ENCODE results near the gene ANG.
A peak's percentile ranks its signal among the peaks of the same experiment; 100 is the strongest.

Gene ANG

DNA sequence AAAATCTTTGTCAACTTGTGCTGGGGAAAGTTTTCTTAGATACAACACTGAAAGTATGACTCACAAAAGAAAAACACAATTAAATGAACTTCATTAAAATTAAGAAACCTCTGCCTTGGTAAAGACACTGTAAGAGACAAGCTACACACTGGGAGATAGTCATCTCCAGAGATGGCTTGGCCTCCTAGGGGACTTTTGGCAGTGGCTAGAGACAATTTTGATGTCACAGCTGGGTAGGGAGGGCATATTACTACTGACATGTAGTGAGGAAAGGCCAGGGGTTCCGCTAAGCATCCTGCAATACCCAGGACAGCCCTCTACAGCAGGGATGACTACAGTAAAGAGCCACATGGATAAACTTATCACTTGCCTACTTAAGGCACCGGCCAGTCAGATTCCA, 12.9 kb upstream of the ANG start:
- H3K4me3 ChIP-seq (ENCODE audit: low read depth, low read length), result no peak overlapping the region

DNA sequence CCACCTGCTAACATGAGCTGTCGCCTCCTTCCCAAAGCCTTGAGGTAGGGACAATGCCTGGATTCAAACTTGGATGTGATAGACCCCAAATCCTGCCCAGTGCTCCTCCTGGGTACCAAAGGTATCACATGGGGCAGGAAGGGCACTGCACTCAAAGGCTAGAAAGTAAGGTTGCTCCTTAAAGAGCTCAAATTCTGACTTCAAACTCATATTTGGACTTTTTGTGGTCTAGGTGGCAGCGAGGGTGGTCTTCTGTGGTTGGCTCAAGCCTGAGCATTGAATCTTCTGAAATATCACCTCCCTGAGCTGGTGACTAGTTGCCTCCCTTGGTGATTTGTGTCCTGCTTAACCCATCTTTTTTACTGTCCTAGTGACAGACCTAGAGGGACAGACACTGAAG, 12.5 kb upstream of the ANG start:
- H3K4me3 ChIP-seq (ENCODE audit: low read depth, low read length), result no peak overlapping the region

- no peak overlapping the region for H3K4me3 ChIP-seq (ENCODE audit: low read depth, low read length)
Observed at GRCh38 chr14:20679907-20680306, 8.7 kb upstream of the ANG start.

- H3K4me3 ChIP-seq (ENCODE audit: low read depth, low read length), result peak overlapping the region; percentile 96
Observed at GRCh38 chr14:20680363-20680762, 8.2 kb upstream of the ANG start.

GRCh38 chr14:20680843-20681347, 7.7 kb upstream of the ANG start:
- H3K4me3 ChIP-seq (ENCODE audit: low read depth, low read length), result peak overlapping the region; percentile 96

DNA sequence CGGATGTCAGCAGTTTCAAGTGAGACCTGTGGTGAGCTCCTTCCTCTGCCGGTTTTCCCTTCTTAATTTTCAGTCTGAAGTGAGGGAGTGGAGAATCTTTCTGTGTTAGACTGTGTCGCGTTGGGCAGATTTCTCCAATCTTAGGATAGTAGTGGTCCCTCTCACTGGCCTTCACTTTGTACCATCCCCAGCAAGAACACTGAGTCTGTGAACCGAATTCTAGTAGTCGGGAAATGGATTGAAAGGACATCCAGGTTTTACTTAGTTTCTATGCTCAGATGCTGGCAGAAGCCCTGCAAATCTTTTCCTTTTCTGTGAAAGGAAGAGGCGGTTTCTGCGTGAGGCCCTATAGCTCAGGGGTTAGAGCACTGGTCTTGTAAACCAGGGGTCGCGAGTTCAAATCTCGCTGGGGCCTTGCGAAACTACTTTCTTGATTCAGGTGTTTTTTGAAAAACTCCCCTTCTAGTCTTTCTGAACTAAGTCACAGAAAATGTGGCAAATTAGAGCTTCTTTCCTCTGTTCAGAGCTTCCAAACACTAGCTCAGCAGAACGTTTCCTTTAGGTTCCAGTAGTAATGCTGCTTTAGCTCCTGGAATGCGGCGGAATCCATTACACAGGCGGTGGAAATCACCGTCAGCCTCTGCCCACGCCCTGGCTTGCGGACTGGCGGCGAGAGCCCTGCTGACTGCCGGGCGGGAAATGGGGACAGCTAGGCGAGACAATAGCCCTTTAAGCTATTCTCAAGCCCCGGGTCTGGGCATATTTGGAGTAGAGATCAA, 7.0 kb upstream of the ANG start:
- peak overlapping the region; percentile 96 for H3K4me3 ChIP-seq (ENCODE audit: low read depth, low read length)

DNA sequence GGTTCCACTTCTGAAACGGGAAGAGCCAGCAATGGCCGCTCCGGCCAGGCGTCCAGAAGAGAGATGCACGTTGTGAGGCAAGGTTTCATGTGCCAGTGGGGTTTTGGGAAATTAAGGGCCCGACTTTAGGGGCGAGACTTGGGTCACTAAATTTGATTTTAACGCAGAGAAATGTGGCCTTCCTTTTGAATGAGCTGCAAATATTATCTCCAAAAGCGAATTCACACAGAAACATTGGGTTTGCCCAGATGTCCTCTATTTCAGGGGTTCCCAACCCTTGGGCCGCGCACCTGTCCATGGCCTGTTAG, 6.5 kb upstream of the ANG start:
- peak overlapping the region; percentile 96 for H3K4me3 ChIP-seq (ENCODE audit: low read depth, low read length)

DNA sequence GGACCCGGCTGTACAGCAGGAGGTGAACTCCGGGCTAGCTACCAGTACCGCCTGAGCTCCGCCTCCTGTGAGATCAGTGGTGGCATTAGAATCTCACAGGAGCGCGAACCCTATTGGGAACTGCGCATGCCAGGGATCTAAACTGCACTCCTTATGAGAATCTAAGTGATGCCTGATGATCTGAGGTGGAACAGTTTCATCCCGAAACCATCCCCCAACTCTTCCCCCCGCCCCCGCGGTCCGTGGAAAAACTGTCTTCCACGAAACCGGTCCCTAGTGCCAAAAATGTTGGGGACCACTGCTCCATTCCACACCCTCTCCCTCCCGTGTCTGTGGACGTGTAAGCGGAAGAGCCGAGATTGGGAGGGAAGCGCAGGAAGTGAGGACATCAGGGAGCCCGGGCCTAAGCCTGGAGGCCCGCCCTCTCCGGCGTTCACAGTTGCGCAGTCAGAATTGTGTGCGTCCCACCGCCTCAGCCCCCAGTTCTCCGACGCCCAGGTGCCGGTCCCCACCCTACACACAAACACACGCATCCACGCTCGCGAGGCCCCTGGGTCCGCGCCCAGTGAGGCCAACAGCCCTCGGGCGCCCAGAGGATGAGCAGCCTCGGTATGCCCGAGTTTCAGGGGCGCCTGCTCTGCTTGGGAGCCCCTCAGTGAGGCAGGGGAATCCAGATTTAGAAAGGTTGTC, 6.0 kb upstream of the ANG start:
- H3K4me3 ChIP-seq (ENCODE audit: low read depth, low read length), result peak overlapping the region; percentile 96

GRCh38 chr14:20683125-20683890, 5.3 kb upstream of the ANG start:
- peak overlapping the region; percentile 96 for H3K4me3 ChIP-seq (ENCODE audit: low read depth, low read length)

DNA sequence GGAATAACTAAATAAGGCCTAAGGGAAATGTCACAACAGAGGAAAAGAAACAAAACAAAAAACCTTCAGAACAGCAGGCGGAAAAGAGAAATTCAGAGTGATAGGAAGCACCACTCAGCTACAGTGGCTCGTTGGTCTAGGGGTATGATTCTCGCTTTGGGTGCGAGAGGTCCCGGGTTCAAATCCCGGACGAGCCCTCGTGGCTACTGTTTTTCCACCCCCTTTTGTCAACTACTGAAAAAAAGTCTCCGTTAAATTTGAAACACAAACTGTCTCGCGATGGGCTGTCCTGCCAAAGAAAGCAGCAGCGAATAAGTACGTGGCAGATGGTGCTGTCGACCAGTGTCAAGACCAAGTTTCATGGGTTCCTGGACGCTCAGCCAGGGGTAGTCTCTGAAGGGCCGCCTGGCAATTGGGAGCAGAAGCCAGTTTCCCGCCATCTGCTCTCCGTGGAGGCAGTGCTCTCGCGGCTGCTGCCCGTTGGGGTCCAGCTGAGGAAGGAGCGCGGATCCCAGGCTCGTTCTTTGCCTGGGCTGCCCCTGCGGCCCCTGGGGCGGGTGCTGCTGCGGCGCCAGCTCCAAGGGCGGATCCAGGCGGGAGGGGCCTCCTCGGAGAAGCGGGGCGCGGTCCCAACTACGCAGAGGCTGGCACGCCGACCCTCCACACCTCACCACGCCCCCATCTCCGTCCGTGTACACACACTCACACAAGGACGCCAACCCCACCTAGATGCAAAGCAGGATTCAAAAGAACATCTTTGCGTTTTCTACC, 4.5 kb upstream of the ANG start, which contains the start of gene RNASE4:
Gene RNASE4 (plus strand): TSS at position 670 of the 771 bp plus-strand sequence. CDS start 14,812 bp downstream, outside the sequence.
- H3K4me3 ChIP-seq (ENCODE audit: low read depth, low read length), result peak within 1 kb of the TSS; percentile 96

DNA sequence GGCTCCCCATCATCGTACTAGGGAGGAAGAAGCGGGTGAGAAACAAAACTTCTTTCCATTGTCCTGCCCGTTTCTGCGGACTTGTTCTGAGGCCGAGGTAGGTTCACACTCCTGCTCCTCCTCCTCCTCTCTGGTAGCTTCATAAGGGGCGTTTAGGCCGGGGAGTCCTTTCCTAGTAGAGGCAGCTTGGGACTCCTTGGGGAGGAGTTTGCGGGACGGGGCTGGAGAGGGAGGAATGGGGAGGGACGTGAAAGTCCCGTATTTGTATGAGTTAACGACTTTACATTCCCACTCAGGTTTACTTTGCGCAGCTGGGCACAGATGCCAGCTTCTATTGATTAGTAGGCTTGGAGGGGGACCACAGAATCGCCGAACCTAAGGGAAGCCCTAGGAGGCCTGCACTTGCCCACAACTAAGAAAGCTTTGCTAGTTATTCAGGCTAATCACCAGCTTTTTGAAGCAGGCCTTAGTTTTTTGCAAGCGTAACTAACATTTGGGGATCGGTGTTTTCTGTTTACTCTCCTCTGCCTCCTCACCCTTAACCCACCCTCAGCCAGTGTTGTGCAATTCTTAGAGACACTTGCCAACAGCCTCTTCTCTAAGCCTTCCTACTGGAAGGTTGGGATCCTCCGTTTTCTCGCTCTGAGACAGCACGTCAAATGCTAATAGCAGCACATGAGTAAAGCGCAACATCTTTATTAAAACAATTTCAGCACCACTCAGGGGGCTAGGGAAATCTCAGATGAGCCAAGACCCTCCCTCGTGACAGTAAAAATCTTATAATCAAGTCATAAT, 3.7 kb upstream of the ANG start:
- H3K4me3 ChIP-seq (ENCODE audit: low read depth, low read length), result peak overlapping the region; percentile 96

DNA sequence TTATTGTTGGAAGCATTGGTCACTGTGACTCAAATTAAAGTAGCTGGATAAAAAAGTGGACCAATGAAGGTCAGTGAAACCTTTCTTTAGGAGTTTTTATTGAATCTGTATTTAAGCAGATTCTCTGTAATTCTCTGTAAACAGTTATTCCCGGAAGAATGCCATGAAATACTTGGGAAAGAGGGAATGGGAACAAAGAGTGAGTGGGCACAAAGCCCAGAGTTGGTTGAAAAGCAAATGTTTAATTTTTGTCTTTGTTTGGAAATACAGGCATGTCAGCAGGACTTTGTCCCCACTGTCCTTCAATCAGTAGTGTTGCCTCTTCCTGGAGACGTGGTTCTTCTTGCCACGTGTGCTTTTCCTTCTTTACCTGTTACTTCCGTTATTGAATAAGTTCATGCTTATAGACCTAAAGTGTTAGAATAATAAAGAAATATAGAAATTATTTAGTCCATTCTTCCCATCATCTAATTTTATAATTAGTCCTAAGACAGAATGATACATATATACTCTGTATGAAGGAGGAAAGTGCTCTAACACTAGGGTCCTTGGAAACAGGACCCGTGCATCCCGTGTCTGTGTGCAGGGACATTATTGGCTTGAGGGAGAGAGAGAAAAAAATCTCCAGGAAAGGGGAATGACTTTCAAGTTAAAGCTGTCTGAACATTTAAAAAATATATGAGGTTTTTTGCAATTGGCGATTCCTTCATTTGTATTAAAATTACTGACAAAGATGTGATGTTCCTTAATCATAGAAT, 2.0 kb upstream of the ANG start:
- no peak overlapping the region for H3K4me3 ChIP-seq (ENCODE audit: low read depth, low read length)

DNA sequence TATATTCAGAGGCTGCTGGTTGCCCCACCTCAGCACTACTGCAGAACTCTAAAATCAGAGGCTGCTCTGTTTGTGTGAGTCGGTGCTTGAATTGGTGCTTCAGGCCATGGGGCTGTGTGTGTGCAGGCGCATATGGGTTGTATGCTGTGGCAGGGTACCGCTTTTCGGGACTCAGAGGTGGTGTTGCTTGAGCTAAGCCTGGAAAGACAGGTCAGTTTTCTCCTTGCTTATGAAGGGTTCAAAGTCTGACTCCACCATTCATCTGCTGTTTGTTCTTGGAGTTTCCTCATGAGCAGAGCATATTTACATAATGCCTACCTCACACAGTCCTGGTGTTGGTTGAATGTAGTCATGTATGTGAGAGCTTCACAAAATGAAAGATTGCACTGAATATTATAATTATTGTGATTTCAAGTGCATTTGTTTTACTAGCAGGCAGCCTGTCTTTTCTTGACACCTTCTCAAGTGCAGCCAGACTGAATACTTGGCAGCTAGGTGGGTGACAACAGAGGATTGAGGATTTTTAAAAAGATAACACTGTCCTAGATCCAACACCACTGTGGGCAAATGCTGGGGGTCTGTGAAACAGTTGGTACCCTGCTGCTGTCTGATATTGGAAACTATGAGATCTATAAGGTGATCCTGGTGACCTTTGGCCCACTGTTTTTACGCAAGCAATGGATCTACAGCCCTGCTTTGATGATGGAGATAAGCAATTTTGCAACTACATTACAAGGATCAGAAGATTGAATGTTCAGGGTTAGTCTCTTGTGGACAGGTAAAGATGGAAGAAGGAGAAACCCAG, 1.0 kb upstream of the ANG start:
- H3K4me3 ChIP-seq (ENCODE audit: low read depth, low read length), result no peak overlapping the region

DNA sequence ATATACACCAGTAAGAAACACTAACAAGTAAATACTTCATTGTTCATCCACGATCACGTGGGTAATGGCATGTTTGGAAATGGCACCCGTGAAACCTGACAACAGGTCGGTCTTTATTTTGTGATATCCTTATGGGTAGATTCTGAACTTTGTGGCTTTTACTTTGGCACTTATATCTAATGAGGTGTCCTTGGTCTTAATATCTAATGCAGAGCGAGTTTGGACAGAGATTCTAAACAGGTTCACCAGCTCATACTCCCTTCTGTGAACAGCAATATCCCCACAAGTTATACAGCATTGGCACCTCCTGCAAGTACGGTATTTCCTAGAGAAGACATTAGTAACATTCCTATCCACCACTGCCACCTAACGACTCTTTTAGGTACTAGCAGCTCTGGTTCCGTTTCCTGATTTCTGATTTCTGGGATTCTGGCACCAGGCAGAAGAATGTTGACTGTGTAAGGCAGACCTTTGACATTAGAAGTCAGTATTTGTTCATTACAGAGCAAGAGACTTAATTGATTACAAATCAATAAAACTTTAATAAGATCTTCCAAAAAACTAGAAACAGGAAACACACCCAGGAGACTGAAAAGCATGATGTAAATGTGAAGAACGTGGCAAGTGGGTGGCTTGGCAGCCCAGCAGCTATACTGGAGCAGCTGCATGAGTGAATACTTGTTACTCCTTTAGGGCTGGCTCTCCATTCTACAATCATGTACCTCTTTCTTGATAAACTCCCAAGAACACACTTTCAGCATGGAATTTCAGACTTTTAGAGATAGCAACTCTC, 2.5 kb downstream of the ANG start:
- H3K4me3 ChIP-seq (ENCODE audit: low read depth, low read length), result no peak overlapping the region

- H3K4me3 ChIP-seq (ENCODE audit: low read depth, low read length), result no peak overlapping the region
Observed at GRCh38 chr14:20692116-20692751, 3.7 kb downstream of the ANG start.

DNA sequence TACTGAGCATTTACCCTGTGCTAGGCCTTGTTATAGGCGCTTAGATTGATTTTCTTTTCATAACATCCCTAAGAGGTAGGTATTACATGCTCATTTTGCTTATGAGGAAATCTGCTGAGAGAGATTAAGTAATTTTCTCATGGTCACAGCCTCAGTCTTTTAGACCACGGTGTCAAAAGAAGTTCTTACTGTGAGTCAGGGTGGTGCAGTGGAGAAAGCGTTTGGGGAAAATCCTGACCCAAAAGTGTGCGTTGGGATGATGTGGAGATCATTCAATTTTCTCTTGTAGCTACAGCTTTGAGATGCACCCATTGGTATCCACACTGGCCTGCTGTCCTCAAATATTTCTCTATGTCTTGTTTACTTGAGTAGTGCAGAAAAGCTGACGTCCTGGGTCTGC, 8.2 kb downstream of the ANG start:
- no peak overlapping the region for H3K4me3 ChIP-seq (ENCODE audit: low read depth, low read length)

DNA sequence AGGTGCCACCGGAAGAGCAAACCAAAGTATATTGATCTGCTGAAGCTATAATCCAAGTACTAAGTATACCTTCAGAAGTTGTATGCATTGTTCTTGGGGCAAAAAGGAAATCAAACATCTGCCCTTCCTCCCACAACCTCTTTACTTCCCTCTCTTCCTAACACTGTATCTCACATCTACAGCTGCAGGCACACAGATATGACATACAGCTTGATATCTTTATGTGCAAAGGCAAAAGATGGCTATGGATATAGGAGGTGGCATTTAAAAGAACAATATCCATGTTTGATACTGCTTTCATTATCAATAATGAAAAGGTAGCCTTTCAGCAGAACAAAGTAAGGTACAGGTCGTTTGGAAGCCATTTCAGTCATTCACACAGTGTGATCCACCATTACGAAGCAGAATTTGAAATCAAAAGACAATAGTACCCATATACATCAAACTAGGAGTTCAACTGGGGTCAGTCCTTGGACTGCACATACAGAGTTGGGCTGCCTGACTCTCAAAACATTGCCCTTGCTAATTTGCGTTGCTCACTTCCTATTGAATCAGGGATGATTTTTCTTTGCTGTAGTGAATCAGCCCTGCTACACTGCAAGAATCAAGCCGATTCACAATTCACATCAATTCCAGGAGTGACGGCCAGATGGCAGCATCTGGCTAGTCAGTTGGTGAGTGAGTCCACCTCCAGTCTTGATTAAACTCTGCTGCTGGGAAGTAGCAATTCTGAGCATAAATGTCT, 8.9 kb downstream of the ANG start:
- H3K4me3 ChIP-seq (ENCODE audit: low read depth, low read length), result no peak overlapping the region

All from iPS-11a (cell line).